AG09319 (cell line): ENCODE results near the gene TAF7.

ENCODE experiments used
- DNase-seq: peaks from one replicate; pipeline ENCODE4 v3.0.0-alpha.2; 2010; ENCODE audit warnings: low read depth; ENCODE audit errors: extremely low read depth
- CTCF ChIP-seq: IDR thresholded peaks from 2 replicates; pipeline ENCODE4 v1.5.1; 2011; ENCODE audit warnings: low read depth, mild to moderate bottlenecking, inconsistent platforms, low read length, moderate library complexity

TAF7 gene

GRCh38 chr5:141313711-141314110 is 6.9 kb downstream of the TAF7 start:
- no peak for DNase-seq
- no peak for TF ChIP-seq CTCF

GRCh38 chr5:141306630-141307029 is 14.0 kb downstream of the TAF7 start:
- TF ChIP-seq CTCF: no peak
- DNase-seq: no peak

GRCh38 chr5:141303756-141304155 is 16.8 kb downstream of the TAF7 start, which contains the start of gene SLC25A2:
Gene SLC25A2, minus strand, starts transcription at chr5:141304049. Its CDS starts 184 bp downstream, at chr5:141303865.
- TF ChIP-seq CTCF: no peak
- no peak for DNase-seq

- DNase-seq: no peak
Measured at GRCh38 chr5:141298376-141298775, 22.2 kb downstream of the TAF7 start.

GRCh38 chr5:141272906-141273305 is 47.7 kb downstream of the TAF7 start:
- DNase-seq: no peak
- no peak for TF ChIP-seq CTCF

More at GRCh38 chr5:141298376-141298775, 22.2 kb downstream of the TAF7 start:
- TF ChIP-seq CTCF: no peak

- TF ChIP-seq CTCF: no peak
- DNase-seq: no peak
Measured at GRCh38 chr5:141269195-141269594, 51.4 kb downstream of the TAF7 start.
